Mesendoderm (in vitro differentiated cells): Measurements from ENCODE around the gene SWT1.
A peak's percentile ranks its signal among the peaks of the same experiment; 100 is the strongest.
"Not testable (repeated sequence)": the region's sequence is repeated elsewhere in the genome, so short reads cannot be mapped to it uniquely, and the experiment has no call there.

Experiments
- DNase-seq: peaks from one replicate; pipeline ENCODE4 v3.0.0; 2013
- H2AK5ac ChIP-seq: 2 replicates; pipeline ENCODE4 v1.6.1; 2013; ENCODE audit warnings: low read length, inconsistent platforms
- H2BK120ac ChIP-seq: 2 replicates; pipeline ENCODE4 v1.6.1; 2013; ENCODE audit warnings: low read depth, mild to moderate bottlenecking, low read length, moderate library complexity, mixed read lengths
- H2BK15ac ChIP-seq: replicated peaks from 2 replicates; pipeline ENCODE4 v1.6.1; 2013; ENCODE audit warnings: low read depth, mild to moderate bottlenecking, moderate library complexity
- H2BK5ac ChIP-seq: 2 replicates; pipeline ENCODE4 v1.6.1; 2013; ENCODE audit warnings: low read length, inconsistent platforms
- H3K18ac ChIP-seq: 2 replicates; pipeline ENCODE4 v1.6.1; 2013; ENCODE audit warnings: mild to moderate bottlenecking, low read length, mixed read lengths
- H3K23ac ChIP-seq: one replicate; pipeline ENCODE4 v1.6.1; 2013; ENCODE audit warnings: low read length
- H3K27ac ChIP-seq: 2 replicates; pipeline ENCODE4 v1.5.1; 2013; ENCODE audit warnings: low read depth, mild to moderate bottlenecking, inconsistent platforms, low read length, moderate library complexity
- H3K27me3 ChIP-seq: 2 replicates; pipeline ENCODE4 v1.6.1; 2013; ENCODE audit warnings: low read length, control low read depth, mild to moderate bottlenecking, inconsistent platforms; ENCODE audit not compliant: insufficient read depth, poor library complexity
- H3K36me3 ChIP-seq: 2 replicates; pipeline ENCODE4 v1.6.1; 2013; ENCODE audit warnings: low read length, inconsistent platforms; ENCODE audit not compliant: control insufficient read depth, insufficient read depth
- H3K4ac ChIP-seq: one replicate; pipeline ENCODE4 v1.6.1; 2013; ENCODE audit warnings: low read depth, mild to moderate bottlenecking, low read length, moderate library complexity
- H3K4me1 ChIP-seq: 2 replicates; pipeline ENCODE4 v1.6.1; 2013; ENCODE audit warnings: low read depth, low read length, inconsistent platforms; ENCODE audit not compliant: control insufficient read depth
- H3K4me2 ChIP-seq: 2 replicates; pipeline ENCODE4 v1.6.1; 2013; ENCODE audit warnings: low read length
- H3K4me3 ChIP-seq: 2 replicates; pipeline ENCODE4 v1.5.1; 2013; ENCODE audit warnings: mild to moderate bottlenecking, low read length
- H3K56ac ChIP-seq: one replicate; pipeline ENCODE4 v1.6.1; 2013; ENCODE audit warnings: low read length
- H3K79me1 ChIP-seq: 2 replicates; pipeline ENCODE4 v1.6.1; 2013; ENCODE audit warnings: low read length, inconsistent platforms
- H3K79me2 ChIP-seq: 2 replicates; pipeline ENCODE4 v1.6.1; 2013; ENCODE audit warnings: mild to moderate bottlenecking, low read length; ENCODE audit not compliant: control insufficient read depth, insufficient read depth
- H3K9ac ChIP-seq: 2 replicates; pipeline ENCODE4 v1.6.1; 2013; ENCODE audit warnings: low read length, inconsistent platforms
- H4K5ac ChIP-seq: one replicate; pipeline ENCODE4 v1.6.1; 2013; ENCODE audit warnings: low read length
- H4K8ac ChIP-seq: one replicate; pipeline ENCODE4 v1.6.1; 2013; ENCODE audit warnings: low read depth, mild to moderate bottlenecking, control low read depth, low read length, moderate library complexity
- WGBS: extraction: QIAGEN DNeasy Blood & Tissue Kit; methylation state at CpG from one replicate; pipeline ENCODE4 v1.1.7; 2013; ENCODE audit warnings: low lambda C conversion rate, missing lambda C conversion rate; ENCODE audit not compliant: insufficient coverage; ENCODE audit errors: extremely low coverage; 5-methylcytosine and 5-hydroxymethylcytosine counted together

The SWT1 gene

DNA sequence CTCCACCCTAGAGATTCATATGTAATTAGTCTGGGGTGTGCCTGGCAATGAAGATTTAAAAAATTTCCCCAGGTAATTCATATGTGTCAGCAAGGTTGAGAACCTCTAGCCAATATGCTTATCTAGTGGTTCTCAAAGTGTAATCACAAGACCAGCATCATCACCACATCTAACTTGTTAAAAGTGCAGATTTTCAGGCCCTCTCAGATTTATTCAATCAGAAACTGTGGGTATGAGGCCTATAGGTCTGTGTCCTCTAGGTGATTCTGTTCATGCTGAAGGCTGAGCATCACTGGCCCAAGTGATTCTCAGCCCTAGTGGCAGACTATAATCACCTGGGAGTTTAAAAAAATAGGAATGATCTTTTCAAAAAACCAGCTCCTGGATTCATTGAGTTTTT is 75.9 kb downstream of the SWT1 start:
- Histone ChIP-seq H3K18ac (no peak overlapping the region), H4K5ac (no peak overlapping the region), H2BK5ac (no peak overlapping the region), H3K27me3 (no peaks in the 10 kb centered on the region), H3K4me3 (no peak overlapping the region), H3K56ac (no peak overlapping the region), H2AK5ac (no peak overlapping the region), H2BK15ac (no peak overlapping the region), H3K23ac (no peak overlapping the region), H4K8ac (no peak overlapping the region), H3K4ac (no peak overlapping the region), H3K79me1 (no peaks in the 10 kb centered on the region), H3K79me2 (no peaks in the 10 kb centered on the region), H3K36me3 (no peaks in the 10 kb centered on the region), H3K9ac (no peak overlapping the region), H2BK120ac (no peak overlapping the region), H3K4me1 (no peaks in the 10 kb centered on the region), H3K27ac (no peak overlapping the region), H3K4me2 (no peak overlapping the region)
- no peak for DNase-seq

DNA sequence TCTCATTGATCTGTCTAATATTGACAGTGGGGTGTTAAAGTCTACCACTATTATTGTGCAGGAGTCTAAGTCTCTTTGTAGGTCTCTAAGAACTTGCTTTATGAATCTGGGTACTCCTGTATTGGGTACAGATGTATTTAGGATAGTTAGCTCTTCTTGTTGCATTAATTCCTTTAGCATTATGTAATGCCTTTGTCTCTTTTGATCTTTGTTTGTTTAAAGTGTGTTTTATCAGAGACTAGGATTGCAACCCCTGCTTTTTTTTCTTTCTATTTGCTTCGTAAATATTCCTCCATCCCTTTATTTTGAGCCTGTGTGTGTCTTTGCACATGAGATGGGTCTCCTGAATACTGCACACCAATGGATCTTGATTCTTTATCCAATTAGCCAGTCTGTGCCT is 77.2 kb downstream of the SWT1 start:
- H2BK120ac ChIP-seq, H2BK15ac ChIP-seq, H3K4me1 ChIP-seq, H3K4me3 ChIP-seq, H3K23ac ChIP-seq, H3K4ac ChIP-seq, H3K4me2 ChIP-seq, H2AK5ac ChIP-seq, H2BK5ac ChIP-seq, H3K27me3 ChIP-seq, H3K27ac ChIP-seq, H3K9ac ChIP-seq, DNase-seq, H3K56ac ChIP-seq, H4K8ac ChIP-seq, H4K5ac ChIP-seq, H3K79me1 ChIP-seq, H3K18ac ChIP-seq, H3K79me2 ChIP-seq, H3K36me3 ChIP-seq: not testable (repeated sequence)
- WGBS, result no CpG with 5 or more reads among the region's 1 CpG

GRCh38 chr1:185237176-185237575 is 80.2 kb downstream of the SWT1 start:
- H3K36me3 ChIP-seq, H2BK5ac ChIP-seq, H4K8ac ChIP-seq, H3K79me1 ChIP-seq, H2AK5ac ChIP-seq, H3K79me2 ChIP-seq, H3K4me3 ChIP-seq, H3K4me1 ChIP-seq, H3K18ac ChIP-seq, H3K27me3 ChIP-seq, H3K23ac ChIP-seq, H4K5ac ChIP-seq, H2BK120ac ChIP-seq, H3K27ac ChIP-seq, H3K56ac ChIP-seq, H2BK15ac ChIP-seq, H3K4me2 ChIP-seq, H3K4ac ChIP-seq, DNase-seq, H3K9ac ChIP-seq: not testable (repeated sequence)
- no CpG with 5 or more reads among the region's 2 CpGs for WGBS

- Histone ChIP-seq H2AK5ac (no peak overlapping the region), H3K56ac (no peak overlapping the region)
Measured at GRCh38 chr1:185237661-185238060, 80.7 kb downstream of the SWT1 start.

DNA sequence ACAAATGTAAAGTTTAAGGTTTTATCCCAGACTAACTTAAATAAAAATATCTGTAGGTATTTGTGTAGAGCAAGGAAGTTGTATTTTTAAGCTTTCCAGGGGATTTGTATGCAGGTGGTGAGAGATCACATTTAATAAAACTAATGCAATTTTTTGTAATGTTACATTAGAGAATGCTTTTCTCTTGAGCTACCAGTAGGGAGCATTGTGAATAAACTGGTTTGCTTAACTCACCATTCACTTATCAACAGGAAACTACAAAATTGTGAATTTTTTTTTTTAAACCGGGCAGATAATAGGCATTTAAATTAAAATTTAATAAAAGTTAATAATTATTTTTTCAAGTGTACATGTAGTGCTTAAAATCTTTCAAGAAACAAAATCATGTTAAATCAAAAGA is 81.5 kb downstream of the SWT1 start:
- H3K9ac ChIP-seq, result no peak overlapping the region
- no peak overlapping the region for H2BK15ac ChIP-seq
- H3K4me3 ChIP-seq, result no peak overlapping the region
- no peak overlapping the region for H2BK5ac ChIP-seq
- no peaks in the 10 kb centered on the region for H3K36me3 ChIP-seq
- no peak overlapping the region for H4K5ac ChIP-seq
- H3K4me2 ChIP-seq, result no peak overlapping the region
- H3K23ac ChIP-seq, result no peak overlapping the region
- no peak overlapping the region for H3K56ac ChIP-seq
- no peaks in the 10 kb centered on the region for H3K79me1 ChIP-seq
- no peak overlapping the region for H3K27ac ChIP-seq
- no peaks in the 10 kb centered on the region for H3K79me2 ChIP-seq
- no peak overlapping the region for H3K18ac ChIP-seq
- no peak overlapping the region for H2BK120ac ChIP-seq
- no peak overlapping the region for H2AK5ac ChIP-seq
- peak; percentile 7 for DNase-seq
- no peaks in the 10 kb centered on the region for H3K27me3 ChIP-seq
- H4K8ac ChIP-seq, result no peak overlapping the region
- WGBS, result 100% methylated on average over 1 of the region's 1 CpG
- no peaks in the 10 kb centered on the region for H3K4me1 ChIP-seq
- H3K4ac ChIP-seq, result no peak overlapping the region

More at GRCh38 chr1:185237661-185238060, 80.7 kb downstream of the SWT1 start:
- Histone ChIP-seq H3K23ac (no peak overlapping the region), H2BK5ac (no peak overlapping the region), H3K4me3 (no peak overlapping the region), H2BK15ac (no peak overlapping the region), H2BK120ac (no peak overlapping the region), H3K9ac (no peak overlapping the region), H3K79me1 (no peaks in the 10 kb centered on the region), H3K18ac (no peak overlapping the region), H3K4me2 (no peak overlapping the region), H3K27ac (no peak overlapping the region), H3K4me1 (no peaks in the 10 kb centered on the region), H3K4ac (no peak overlapping the region), H4K5ac (no peak overlapping the region), H3K79me2 (no peaks in the 10 kb centered on the region), H3K27me3 (no peaks in the 10 kb centered on the region), H3K36me3 (no peaks in the 10 kb centered on the region), H4K8ac (no peak overlapping the region)
- no peak for DNase-seq
- WGBS, result no CpG with 5 or more reads among the region's 1 CpG

- Histone ChIP-seq H4K8ac (no peak overlapping the region), H3K9ac (no peak overlapping the region), H3K36me3 (no peaks in the 10 kb centered on the region), H3K4me3 (no peak overlapping the region), H3K23ac (no peak overlapping the region), H3K4me1 (no peaks in the 10 kb centered on the region), H2BK120ac (no peak overlapping the region), H2BK15ac (no peak overlapping the region), H3K18ac (no peak overlapping the region), H3K27ac (no peak overlapping the region), H3K4me2 (no peak overlapping the region), H3K27me3 (no peaks in the 10 kb centered on the region), H4K5ac (no peak overlapping the region), H2AK5ac (no peak overlapping the region), H3K79me2 (no peaks in the 10 kb centered on the region), H2BK5ac (no peak overlapping the region), H3K56ac (no peak overlapping the region), H3K79me1 (no peaks in the 10 kb centered on the region), H3K4ac (no peak overlapping the region)
- DNase-seq, result no peak
- WGBS, result no CpG with 5 or more reads among the region's 1 CpG
Measured at GRCh38 chr1:185239861-185240260, 82.9 kb downstream of the SWT1 start.
